GM18951 (cell line): ENCODE data around the gene ARHGEF1.

Source experiments
- POLR2A ChIP-seq: IDR thresholded peaks from 4 replicates; pipeline ENCODE4 v1.6.1; 2011; ENCODE audit warnings: mild to moderate bottlenecking; ENCODE audit not compliant: insufficient read length, insufficient read depth; ENCODE audit errors: extremely low read depth
- in situ Hi-C: fragments of 300-500 bp; cut with MboI; formaldehyde crosslinking; loops from one replicate; pipeline ENCODE4 v1.12.0; 2022; ENCODE audit warnings: low sequenced_read_pairs, mixed read lengths, inconsistent platforms; ENCODE audit not compliant: unreplicated experiment

Gene ARHGEF1

GRCh38 chr19:41925208-41926003 is 42.4 kb downstream of the ARHGEF1 start:
- TF ChIP-seq POLR2A = no peak
- in situ Hi-C loops = no loop called here

GRCh38 chr19:41926028-41926762 is 43.2 kb downstream of the ARHGEF1 start:
- in situ Hi-C loops = no loop called here
- no peak for TF ChIP-seq POLR2A

DNA sequence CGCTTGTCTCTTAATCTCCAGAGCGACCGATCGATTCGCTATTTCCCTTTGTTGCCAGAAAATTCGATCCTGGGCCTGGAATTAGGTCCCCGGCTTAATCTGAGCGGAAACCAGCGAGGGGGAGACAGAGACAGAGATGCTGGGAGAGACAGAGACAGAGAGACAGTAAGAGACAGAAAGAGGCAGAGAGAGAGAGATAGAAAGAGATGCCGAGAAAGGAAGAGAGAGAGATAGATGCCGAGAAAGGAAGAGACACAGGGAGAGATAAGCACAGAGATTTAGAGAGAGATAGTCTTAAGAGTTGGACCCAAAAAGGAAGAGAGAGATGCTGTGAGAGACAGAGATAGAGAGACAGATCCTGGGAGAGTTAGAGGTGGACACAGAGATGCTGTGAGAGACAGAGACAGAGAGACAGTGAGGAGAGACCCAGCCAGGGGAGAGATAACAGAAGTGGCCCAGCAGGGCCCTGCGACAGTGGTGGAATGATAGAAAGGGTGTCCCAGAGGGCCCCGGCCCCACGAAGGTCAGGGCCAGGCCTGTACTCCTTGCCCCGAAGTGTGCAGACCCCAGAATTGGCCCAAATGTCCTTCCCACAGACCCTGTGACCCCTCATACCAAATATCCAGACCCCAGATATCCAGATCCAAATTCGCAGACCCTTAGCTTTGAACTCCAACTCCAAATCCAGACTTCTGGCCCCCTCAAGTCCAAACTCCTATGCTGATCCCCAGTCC is 43.9 kb downstream of the ARHGEF1 start:
- TF ChIP-seq POLR2A = no peak
- in situ Hi-C loops = no loop called here

- in situ Hi-C loops = no loop called here
Measured at GRCh38 chr19:41927497-41928192, 44.7 kb downstream of the ARHGEF1 start.

DNA sequence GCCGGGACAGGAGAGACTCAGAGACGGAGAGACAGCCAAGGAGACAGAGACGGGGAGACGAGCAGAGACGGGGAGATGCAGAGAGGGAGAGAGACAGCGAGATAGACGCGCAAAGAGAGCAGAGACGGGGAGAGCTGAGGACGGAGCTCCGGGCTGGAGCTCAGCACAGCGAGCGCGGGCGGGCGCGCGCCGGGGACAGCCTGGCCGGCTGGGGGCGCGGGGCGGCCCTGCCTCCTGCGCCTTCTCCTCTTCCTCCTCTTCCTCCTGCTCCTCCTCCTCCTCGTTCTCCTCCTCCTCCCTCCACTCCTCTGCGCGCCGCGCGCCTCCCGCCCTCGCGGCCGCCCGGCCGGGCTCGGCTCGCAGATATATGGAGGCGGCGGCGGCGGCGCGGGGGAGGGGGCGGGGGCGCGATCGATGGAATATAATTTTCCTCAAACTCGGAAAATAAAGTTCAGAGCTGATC is 45.3 kb downstream of the ARHGEF1 start, which contains the start of gene ERFL:
ERFL (minus strand) TSS at position 229 of the 463 bp plus-strand sequence. CDS start 15,530 bp downstream, outside the sequence.
- no peak for TF ChIP-seq POLR2A
- in situ Hi-C loops = no loop called here

More at GRCh38 chr19:41927497-41928192, 44.7 kb downstream of the ARHGEF1 start:
- no peak for TF ChIP-seq POLR2A

- in situ Hi-C loops = no loop called here
Measured at GRCh38 chr19:41928754-41929535, 46.0 kb downstream of the ARHGEF1 start.

GRCh38 chr19:41929536-41930071 is 46.6 kb downstream of the ARHGEF1 start:
- no peak for TF ChIP-seq POLR2A

More at GRCh38 chr19:41928754-41929535, 46.0 kb downstream of the ARHGEF1 start:
- TF ChIP-seq POLR2A = no peak

DNA sequence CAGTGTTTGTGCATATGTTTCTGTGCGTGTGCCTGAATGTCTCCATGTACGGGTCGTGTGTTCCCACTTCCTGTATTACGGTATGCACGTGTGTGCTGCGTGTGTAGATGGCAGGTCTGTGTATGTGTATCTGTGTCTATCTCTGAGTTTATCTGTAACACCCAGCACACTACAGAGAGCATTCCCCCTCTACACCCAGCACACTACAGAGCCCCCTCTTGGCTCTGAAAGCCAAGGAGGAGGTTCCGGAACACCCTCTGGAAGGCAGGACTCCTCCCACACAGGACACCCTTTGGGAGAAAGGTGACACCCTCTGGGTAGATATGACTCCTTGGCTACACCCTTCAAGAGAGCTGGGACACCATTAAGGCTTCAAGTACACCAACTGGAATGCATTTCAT is 47.3 kb downstream of the ARHGEF1 start:
- in situ Hi-C loops = no loop called here
- no peak for TF ChIP-seq POLR2A

More at GRCh38 chr19:41929536-41930071, 46.6 kb downstream of the ARHGEF1 start:
- in situ Hi-C loops = no loop called here

GRCh38 chr19:41930926-41931592 is 48.1 kb downstream of the ARHGEF1 start:
- in situ Hi-C loops = no loop called here
- TF ChIP-seq POLR2A = no peak

DNA sequence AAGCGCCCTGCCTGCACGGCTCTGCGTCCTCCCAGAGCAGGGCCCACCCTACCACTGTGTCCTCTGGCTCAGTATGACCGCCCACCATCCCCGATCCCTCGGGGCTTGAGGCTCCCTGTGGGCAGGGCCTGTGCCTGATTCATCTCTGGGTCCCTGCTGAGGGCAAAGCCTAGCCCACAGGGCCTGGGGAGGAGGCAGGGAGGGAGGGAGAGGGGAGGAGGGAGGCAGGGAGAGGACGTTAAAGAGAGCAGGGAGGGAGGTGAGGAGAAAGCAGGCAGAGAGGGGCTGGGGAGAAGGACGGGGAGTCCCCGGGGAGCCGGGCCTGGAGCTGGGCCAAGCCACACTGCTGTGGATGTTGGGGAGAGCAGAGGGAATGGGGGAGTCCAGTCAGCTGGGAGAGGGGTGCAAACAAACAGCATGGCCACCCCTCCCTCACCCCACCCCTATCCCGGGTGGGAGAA is 49.3 kb downstream of the ARHGEF1 start:
- in situ Hi-C loops = no loop called here

More for the DNA sequence above, 49.3 kb downstream of the ARHGEF1 start:
- TF ChIP-seq POLR2A = no peak
